PFSK-1 (cell line): ENCODE measurements around the gene PPL.

Source experiments
- FOXP2 ChIP-seq: optimal IDR thresholded peaks from 2 replicates; pipeline ENCODE3; 2011; ENCODE audit warnings: borderline replicate concordance, control low read depth, inconsistent platforms; ENCODE audit not compliant: insufficient read depth; ENCODE audit errors: extremely low read length, extremely low read depth
- POLR2AphosphoS5 ChIP-seq: IDR thresholded peaks from 2 replicates; pipeline ENCODE4 v1.6.1; 2012; ENCODE audit warnings: low read depth, mild to moderate bottlenecking, control low read depth, low read length, moderate library complexity
- REST ChIP-seq, 2 experiments: IDR thresholded peaks; 2 replicates each; pipeline versions ENCODE4 v1.6.1 to v1.8.0; 2011 to 2012; ENCODE audit warnings: low read depth in 2 of 2, low read length in 2 of 2, control low read depth in 1 of 2, inconsistent platforms in 1 of 2, mild to moderate bottlenecking in 1 of 2, moderate library complexity in 1 of 2; ENCODE audit not compliant: insufficient read depth in 1 of 2
- SIN3A ChIP-seq: IDR thresholded peaks from 2 replicates; pipeline ENCODE4 v1.6.1; 2012; ENCODE audit warnings: mild to moderate bottlenecking, low read length, moderate library complexity, borderline replicate concordance; ENCODE audit not compliant: insufficient read depth
- TAF1 ChIP-seq: IDR thresholded peaks from 2 replicates; pipeline ENCODE4 v1.6.1; 2012; ENCODE audit warnings: low read length, control low read depth, borderline replicate concordance; ENCODE audit not compliant: insufficient read depth

The PPL gene

GRCh38 chr16:4882000-4882632, 54.8 kb downstream of the PPL start:
- TF ChIP-seq SIN3A (no peak), FOXP2 (no peak), POLR2AphosphoS5 (no peak), TAF1 (no peak)

GRCh38 chr16:4880006-4880580, 56.9 kb downstream of the PPL start:
- TF ChIP-seq FOXP2: no peak
- no peak for TF ChIP-seq TAF1
- TF ChIP-seq POLR2AphosphoS5: no peak
- TF ChIP-seq REST (IDR thresholded peaks at IDR 0.05; ENCODE audit: insufficient read depth in 1 of 2, low read depth in 2 of 2, low read length in 2 of 2): no peak
- TF ChIP-seq SIN3A: no peak

- TF ChIP-seq POLR2AphosphoS5 (no peak), SIN3A (no peak), FOXP2 (no peak), TAF1 (no peak), REST (IDR thresholded peaks at IDR 0.05; ENCODE audit: insufficient read depth in 1 of 2, low read depth in 2 of 2, low read length in 2 of 2) (no peak)
Measured at GRCh38 chr16:4879049-4879448, 57.9 kb downstream of the PPL start.

GRCh38 chr16:4877380-4877685, 59.6 kb downstream of the PPL start:
- TF ChIP-seq TAF1 (no peak), REST (IDR thresholded peaks at IDR 0.05; ENCODE audit: insufficient read depth in 1 of 2, low read depth in 2 of 2, low read length in 2 of 2) (no peak), SIN3A (no peak), FOXP2 (no peak), POLR2AphosphoS5 (no peak)

GRCh38 chr16:4876646-4877379, 60.1 kb downstream of the PPL start:
- TF ChIP-seq POLR2AphosphoS5 (no peak), TAF1 (no peak), SIN3A (no peak), FOXP2 (no peak), REST (IDR thresholded peaks at IDR 0.05; ENCODE audit: insufficient read depth in 1 of 2, low read depth in 2 of 2, low read length in 2 of 2) (no peak)
